Activated B cell treated with CpG ODN at 0.5 μM for 24 hours (primary cell): Measurements from ENCODE around the gene NEMP2. TPM values are rescaled to one million over a fixed set of nuclear protein-coding genes. Genes with fewer than 3 reads are reported as not detected.

ENCODE experiments used
- ATAC-seq: fragments of 200-7000 bp; cut with Tn5 transposase; one replicate; pipeline ENCODE4 v1.10.0; 2021; ENCODE audit warnings: low read depth, mild to moderate bottlenecking, moderate library complexity
- CTCF ChIA-PET: fragments of 350-600 bp; sonication (Branson Sonifier 250); formaldehyde crosslinking; loops from one replicate; lab custom pipeline; 2021; ENCODE audit warnings: antibody characterized with exemption; lab: Charles Lee
- POLR2A ChIA-PET: fragments of 350-600 bp; sonication (Branson Sonifier 250); formaldehyde crosslinking; loops from one replicate; lab custom pipeline; 2021; ENCODE audit warnings: antibody characterized with exemption; lab: Charles Lee
- DNase-seq: peaks from one replicate; pipeline ENCODE4 v3.0.0; 2022
- H3K27ac Mint-ChIP-seq: one replicate; pipeline ENCODE4 v1.8.0; 2020; ENCODE audit warnings: mixed read lengths
- H3K27me3 Mint-ChIP-seq: one replicate; pipeline ENCODE4 v1.8.0; 2021; ENCODE audit warnings: mixed read lengths
- H3K36me3 Mint-ChIP-seq: one replicate; pipeline ENCODE4 v1.8.0; 2021; ENCODE audit warnings: low read depth, mixed read lengths
- H3K4me1 Mint-ChIP-seq: one replicate; pipeline ENCODE4 v1.8.0; 2021; ENCODE audit warnings: mixed read lengths
- H3K4me3 Mint-ChIP-seq: one replicate; pipeline ENCODE4 v1.8.0; 2020; ENCODE audit warnings: mild to moderate bottlenecking, mixed read lengths
- H3K9me3 Mint-ChIP-seq: one replicate; pipeline ENCODE4 v1.8.0; 2020; ENCODE audit warnings: mixed read lengths
- CTCF ChIP-seq: fragments of 200-600 bp; IDR thresholded peaks from one replicate; pipeline ENCODE4 v1.8.0; 2022; ENCODE audit warnings: antibody characterized with exemption, mild to moderate bottlenecking
- intact Hi-C: fragments of 100-400 bp; cut with micrococcal nuclease; formaldehyde crosslinking; loops from one replicate; pipeline ENCODE4 v1.15.1; 2024
- total RNA-seq: library from RNA; stranded (reverse); gene quantifications from 2 replicates; pipeline ENCODE4 v1.2.3, GENCODE V29; 2022

Gene NEMP2
- total RNA-seq, 1 donor from 2014 or later, result 14.2 TPM

- Mint-ChIP-seq H3K27ac (peak overlapping the region; percentile 100), H3K9me3 (peaks cover 11% of the 10 kb centered on the region), H3K4me3 (peak overlapping the region; percentile 97), H3K36me3 (peaks cover 18% of the 10 kb centered on the region), H3K27me3 (no peaks in the 10 kb centered on the region), H3K4me1 (peaks cover 67% of the 10 kb centered on the region)
- TF ChIP-seq CTCF, result no peak
- DNase-seq (peak; percentile 33), ATAC-seq (no peak)
- intact Hi-C loops, result loop anchor here (5.0 kb wide), 2 partner anchors 861 to 1144 kb away; partner anchors contain the start of genes ANKAR and NABP1
- CTCF ChIA-PET, result interaction anchor here (1.6 kb wide), 1 partner anchor 146 kb away, joined by 5 read pairs; no protein-coding TSS in a partner anchor
- POLR2A ChIA-PET, result interaction anchor here (0.6 to 4.6 kb wide), 23 partner anchors 7 to 446 kb away, joined by 3 to 38 read pairs (median 5); partner anchors contain the start of genes GLS and NAB1
Observed at GRCh38 chr2:190533175-190533967, 1.2 kb downstream of the NEMP2 start.

- Mint-ChIP-seq H3K9me3 (peaks cover 11% of the 10 kb centered on the region), H3K27me3 (no peaks in the 10 kb centered on the region), H3K4me1 (peaks cover 75% of the 10 kb centered on the region), H3K27ac (peak overlapping the region; percentile 100), H3K4me3 (peak overlapping the region; percentile 50), H3K36me3 (peaks cover 18% of the 10 kb centered on the region)
- POLR2A ChIA-PET, result interaction anchor here (1.0 to 4.6 kb wide), 7 partner anchors 18 to 349 kb away, joined by 4 to 38 read pairs (median 13); partner anchors contain the start of genes GLS and NAB1
- CTCF ChIA-PET, result no interaction called here
- intact Hi-C loops, result loop anchor here (5.0 kb wide), 2 partner anchors 860 to 1145 kb away; partner anchors contain the start of genes ANKAR and NABP1
- DNase-seq (no peak), ATAC-seq (no peak)
- TF ChIP-seq CTCF, result no peak
Observed at GRCh38 chr2:190532581-190532980, 1.9 kb downstream of the NEMP2 start.

GRCh38 chr2:190530248-190530900 lies 4.1 kb downstream of the NEMP2 start:
- no peak for TF ChIP-seq CTCF
- ChIA-PET POLR2A (interaction anchor here (1.0 to 1.4 kb wide), 3 partner anchors 53 to 170 kb away, joined by 3 to 5 read pairs (median 5); no protein-coding TSS in a partner anchor), CTCF (interaction anchor here (1.3 kb wide), 1 partner anchor 150 kb away, joined by 5 read pairs; no protein-coding TSS in a partner anchor)
- Mint-ChIP-seq H3K9me3 (no peaks in the 10 kb centered on the region), H3K4me1 (peaks cover 84% of the 10 kb centered on the region), H3K4me3 (peak overlapping the region; percentile 32), H3K36me3 (peaks cover 8% of the 10 kb centered on the region), H3K27ac (peak overlapping the region; percentile 63), H3K27me3 (no peaks in the 10 kb centered on the region)
- DNase-seq (no peak), ATAC-seq (no peak)
- intact Hi-C loops, result loop anchor here (5.0 kb wide), 2 partner anchors 858 to 1147 kb away; partner anchors contain the start of genes ANKAR and NABP1

GRCh38 chr2:190529486-190530247 lies 4.9 kb downstream of the NEMP2 start:
- DNase-seq, result no peak
- Mint-ChIP-seq H3K27me3 (no peaks in the 10 kb centered on the region), H3K9me3 (no peaks in the 10 kb centered on the region), H3K36me3 (peaks cover 8% of the 10 kb centered on the region), H3K4me1 (peaks cover 84% of the 10 kb centered on the region), H3K27ac (peak overlapping the region; percentile 63), H3K4me3 (no peak overlapping the region)
- no peak for ATAC-seq
- no peak for TF ChIP-seq CTCF
- ChIA-PET POLR2A (interaction anchor here (1.0 to 1.4 kb wide), 3 partner anchors 54 to 170 kb away, joined by 3 to 5 read pairs (median 5); no protein-coding TSS in a partner anchor), CTCF (interaction anchor here (1.3 kb wide), 1 partner anchor 150 kb away, joined by 5 read pairs; no protein-coding TSS in a partner anchor)
- intact Hi-C loops, result loop anchor here (5.0 kb wide), 2 partner anchors 857 to 1148 kb away; partner anchors contain the start of genes ANKAR and NABP1
